Glutamatergic neuron (in vitro differentiated cells): ENCODE measurements around the gene TEX13D. TPM values are rescaled to one million over a fixed set of nuclear protein-coding genes. Genes with fewer than 3 reads are reported as not detected.
"Not testable (repeated sequence)": the region's sequence is repeated elsewhere in the genome, so short reads cannot be mapped to it uniquely, and the experiment has no call there.

Experiments
- DNase-seq: peaks from one replicate; pipeline ENCODE4 v3.0.0; 2022
- H3K27ac Mint-ChIP-seq: one replicate; pipeline ENCODE4 v1.8.0; 2020; ENCODE audit warnings: mild to moderate bottlenecking, mixed read lengths, inconsistent platforms; ENCODE audit not compliant: unreplicated experiment
- H3K27me3 Mint-ChIP-seq: one replicate; pipeline ENCODE4 v1.8.0; 2020; ENCODE audit warnings: mild to moderate bottlenecking, moderate library complexity, mixed read lengths, inconsistent platforms; ENCODE audit not compliant: unreplicated experiment
- H3K36me3 Mint-ChIP-seq: one replicate; pipeline ENCODE4 v1.8.0; 2020; ENCODE audit warnings: mild to moderate bottlenecking, mixed read lengths, inconsistent platforms; ENCODE audit not compliant: unreplicated experiment
- H3K4me1 Mint-ChIP-seq: one replicate; pipeline ENCODE4 v1.8.0; 2020; ENCODE audit warnings: mild to moderate bottlenecking, low read depth, mixed read lengths, inconsistent platforms; ENCODE audit not compliant: unreplicated experiment
- H3K4me3 Mint-ChIP-seq: one replicate; pipeline ENCODE4 v1.8.0; 2020; ENCODE audit warnings: mild to moderate bottlenecking, mixed read lengths, inconsistent platforms; ENCODE audit not compliant: unreplicated experiment
- H3K9me3 Mint-ChIP-seq: one replicate; pipeline ENCODE4 v1.8.0; 2020; ENCODE audit warnings: mild to moderate bottlenecking, moderate library complexity, mixed read lengths, inconsistent platforms; ENCODE audit not compliant: unreplicated experiment
- CTCF ChIP-seq: fragments of 200-600 bp; sonication (generic); IDR thresholded peaks from one replicate; pipeline ENCODE4 v1.5.0; 2021; ENCODE audit not compliant: partially characterized antibody, unreplicated experiment
- long read RNA-seq: library from polyadenylated mRNA; unstranded; transcript quantifications from one replicate; pipeline ENCODE4 v2.0.0, GENCODE V29; 2020; ENCODE audit not compliant: unreplicated experiment
- total RNA-seq: library from RNA; stranded (reverse); fragmentation: NEBNext Ultra II Directional; extraction: Animal tissue kit (Norgen Biotek cat#: 25700); gene quantifications from one replicate; pipeline ENCODE4 v1.2.1, GENCODE V29; 2021; ENCODE audit not compliant: unreplicated experiment

Gene TEX13D
- not detected for total RNA-seq
- long read RNA-seq, partial matches to known transcripts: 0 of 1 reads
- long read RNA-seq, other reads (novel, unspliced or antisense): 1 of 1 reads

GRCh38 chrX:124332481-124333424 is at the start of gene TEX13D:
TEX13D (plus strand) TSS chrX:124332660; CDS start chrX:124332918, 258 bp downstream.
- Mint-ChIP-seq H3K4me1 (no peaks in the 10 kb centered on the region), H3K9me3 (peaks cover 2% of the 10 kb centered on the region), H3K27me3 (no peaks in the 10 kb centered on the region), H3K4me3 (no peak within 1 kb of the TSS), H3K36me3 (no peaks in the 10 kb centered on the region), H3K27ac (no peak within 1 kb of the TSS)
- no peak for DNase-seq
- no peak for TF ChIP-seq CTCF

- Mint-ChIP-seq H3K27ac (no peak overlapping the region), H3K36me3 (no peaks in the 10 kb centered on the region), H3K27me3 (no peaks in the 10 kb centered on the region), H3K9me3 (peaks cover 1% of the 10 kb centered on the region), H3K4me1 (no peaks in the 10 kb centered on the region), H3K4me3 (no peak overlapping the region)
- TF ChIP-seq CTCF: no peak
- no peak for DNase-seq
These were observed 43.0 kb upstream of the TEX13D start for GRCh38 chrX:124289443-124289842.

- no peaks in the 10 kb centered on the region for H3K27me3 Mint-ChIP-seq
- H3K4me1 Mint-ChIP-seq: no peaks in the 10 kb centered on the region
- no peak for DNase-seq
- H3K9me3 Mint-ChIP-seq: peaks cover 1% of the 10 kb centered on the region
- no peak overlapping the region for H3K27ac Mint-ChIP-seq
- TF ChIP-seq CTCF: no peak
- H3K36me3 Mint-ChIP-seq: no peaks in the 10 kb centered on the region
- no peak overlapping the region for H3K4me3 Mint-ChIP-seq
These were observed 38.6 kb upstream of the TEX13D start for GRCh38 chrX:124293810-124294209.

GRCh38 chrX:124299323-124299722 is 33.1 kb upstream of the TEX13D start:
- not testable (repeated sequence) for DNase-seq, H3K36me3 Mint-ChIP-seq, H3K9me3 Mint-ChIP-seq, H3K27ac Mint-ChIP-seq, H3K4me1 Mint-ChIP-seq, H3K4me3 Mint-ChIP-seq, H3K27me3 Mint-ChIP-seq

- H3K9me3 Mint-ChIP-seq: no peaks in the 10 kb centered on the region
- no peak overlapping the region for H3K4me3 Mint-ChIP-seq
- peaks cover 2% of the 10 kb centered on the region for H3K27me3 Mint-ChIP-seq
- H3K27ac Mint-ChIP-seq: no peak overlapping the region
- no peak for DNase-seq
- no peaks in the 10 kb centered on the region for H3K4me1 Mint-ChIP-seq
- no peaks in the 10 kb centered on the region for H3K36me3 Mint-ChIP-seq
- no peak for TF ChIP-seq CTCF
These were observed 32.1 kb upstream of the TEX13D start for GRCh38 chrX:124300405-124300804.
